Neural crest cell (in vitro differentiated cells): ENCODE results near the gene IL21. TPM values are rescaled to one million over a fixed set of nuclear protein-coding genes. Genes with fewer than 3 reads are reported as not detected.
"Not testable (repeated sequence)": the region's sequence is repeated elsewhere in the genome, so short reads cannot be mapped to it uniquely, and the experiment has no call there.

Experiments
- DNase-seq: peaks from one replicate; pipeline ENCODE4 v3.0.0; 2021; ENCODE audit warnings: low read depth, mixed read lengths, low spot score
- H3K27ac Mint-ChIP-seq: one replicate; pipeline ENCODE4 v1.8.0; 2021; ENCODE audit warnings: mild to moderate bottlenecking, mixed read lengths; ENCODE audit not compliant: unreplicated experiment
- H3K27me3 Mint-ChIP-seq: 2 replicates; pipeline ENCODE4 v1.8.0; 2021; ENCODE audit warnings: low read depth, mild to moderate bottlenecking, mixed read lengths
- H3K36me3 Mint-ChIP-seq: 2 replicates; pipeline ENCODE4 v1.8.0; 2021; ENCODE audit warnings: low read depth, mild to moderate bottlenecking, mixed read lengths
- H3K4me1 Mint-ChIP-seq: 2 replicates; pipeline ENCODE4 v1.8.0; 2021; ENCODE audit warnings: mixed read lengths
- H3K4me3 Mint-ChIP-seq: one replicate; pipeline ENCODE4 v1.8.0; 2021; ENCODE audit warnings: mild to moderate bottlenecking, mixed read lengths
- H3K9me3 Mint-ChIP-seq: 2 replicates; pipeline ENCODE4 v1.8.0; 2021; ENCODE audit warnings: mixed read lengths
- CTCF ChIP-seq: fragments of 200-600 bp; sonication (generic); conservative IDR thresholded peaks from 2 replicates; pipeline ENCODE4 v1.5.0; 2021; ENCODE audit warnings: antibody characterized with exemption, mild to moderate bottlenecking
- total RNA-seq: library from RNA; stranded (reverse); gene quantifications from 2 replicates; pipeline ENCODE4 v1.2.1, GENCODE V29; 2021

The IL21 gene
- total RNA-seq, 1 donor from 2014 or later, result not detected

GRCh38 chr4:122658377-122658776 is 37.5 kb upstream of the IL21 start:
- TF ChIP-seq CTCF, result no peak
- H3K27ac Mint-ChIP-seq, result no peak overlapping the region
- peaks cover 6% of the 10 kb centered on the region for H3K4me1 Mint-ChIP-seq
- no peaks in the 10 kb centered on the region for H3K27me3 Mint-ChIP-seq
- H3K36me3 Mint-ChIP-seq, result peaks cover 2% of the 10 kb centered on the region
- no peak overlapping the region for H3K4me3 Mint-ChIP-seq
- DNase-seq, result no peak
- H3K9me3 Mint-ChIP-seq, result peaks cover 4% of the 10 kb centered on the region

- H3K4me3 Mint-ChIP-seq, result no peak overlapping the region
- no peaks in the 10 kb centered on the region for H3K27me3 Mint-ChIP-seq
- H3K27ac Mint-ChIP-seq, result no peak overlapping the region
- peaks cover 4% of the 10 kb centered on the region for H3K9me3 Mint-ChIP-seq
- TF ChIP-seq CTCF, result no peak
- peaks cover 2% of the 10 kb centered on the region for H3K36me3 Mint-ChIP-seq
- DNase-seq, result no peak
- H3K4me1 Mint-ChIP-seq, result no peaks in the 10 kb centered on the region
Observed at GRCh38 chr4:122657553-122657952, 36.7 kb upstream of the IL21 start.

GRCh38 chr4:122656583-122656982 is 35.7 kb upstream of the IL21 start:
- not testable (repeated sequence) for H3K9me3 Mint-ChIP-seq, H3K27me3 Mint-ChIP-seq, H3K36me3 Mint-ChIP-seq, H3K4me1 Mint-ChIP-seq, DNase-seq, H3K27ac Mint-ChIP-seq, H3K4me3 Mint-ChIP-seq

- Mint-ChIP-seq H3K4me1 (no peaks in the 10 kb centered on the region), H3K27me3 (no peaks in the 10 kb centered on the region), H3K27ac (no peak overlapping the region), H3K9me3 (peaks cover 2% of the 10 kb centered on the region), H3K36me3 (no peaks in the 10 kb centered on the region), H3K4me3 (no peak overlapping the region)
- peak; percentile 63 for TF ChIP-seq CTCF
- peak; percentile 3 for DNase-seq
Observed at GRCh38 chr4:122652379-122652778, 31.5 kb upstream of the IL21 start.

- no peak for DNase-seq
- Mint-ChIP-seq H3K36me3 (no peaks in the 10 kb centered on the region), H3K4me1 (no peaks in the 10 kb centered on the region), H3K9me3 (no peaks in the 10 kb centered on the region), H3K27me3 (no peaks in the 10 kb centered on the region), H3K27ac (no peak overlapping the region), H3K4me3 (no peak overlapping the region)
- TF ChIP-seq CTCF, result no peak
Observed at GRCh38 chr4:122650148-122650547, 29.3 kb upstream of the IL21 start.

- no peak for TF ChIP-seq CTCF
- no peak for DNase-seq
- no peaks in the 10 kb centered on the region for H3K4me1 Mint-ChIP-seq
- no peaks in the 10 kb centered on the region for H3K36me3 Mint-ChIP-seq
- H3K9me3 Mint-ChIP-seq, result no peaks in the 10 kb centered on the region
- no peak overlapping the region for H3K27ac Mint-ChIP-seq
- H3K4me3 Mint-ChIP-seq, result no peak overlapping the region
- no peaks in the 10 kb centered on the region for H3K27me3 Mint-ChIP-seq
Observed at GRCh38 chr4:122647656-122648055, 26.8 kb upstream of the IL21 start.
